GM12878 (cell line): ENCODE measurements around the gene STAT4. TPM values are rescaled to one million over a fixed set of nuclear protein-coding genes. Genes with fewer than 3 reads are reported as not detected.

ENCODE experiments used
- ATAC-seq: fragments of 200-7000 bp; cut with Tn5 transposase; 3 replicates; pipeline ENCODE4 v1.9.1; 2020; ENCODE audit warnings: mild to moderate bottlenecking, moderate library complexity
- BruUV-seq: library from RNA; stranded (reverse); fragments of 400-500 nt; replicated peaks from 2 replicates; lab custom pipeline; 2021; lab: Mats Ljungman, UMichigan
- CTCF ChIA-PET: fragments of 300-600 bp; sonication (Branson Sonifier 250); formaldehyde crosslinking; extraction: SDS; loops from one replicate; lab custom pipeline; 2021; ENCODE audit warnings: inconsistent platforms; lab: Yijun Ruan, JAX
- POLR2A ChIA-PET: fragments of 350-600 bp; formaldehyde crosslinking; extraction: SDS; loops from one replicate; lab custom pipeline; 2021; ENCODE audit warnings: inconsistent platforms; lab: Charles Lee
- RAD21 ChIA-PET: fragments of 300-600 bp; sonication (Branson Sonifier 250); formaldehyde crosslinking; loops from one replicate; lab custom pipeline; 2023; ENCODE audit warnings: antibody characterized with exemption; ENCODE audit not compliant: unreplicated experiment; lab: Charles Lee
- SMC1A ChIA-PET: fragments of 300-600 bp; sonication (Branson Sonifier 250); formaldehyde crosslinking; loops from one replicate; lab custom pipeline; 2023; ENCODE audit not compliant: unreplicated experiment, uncharacterized antibody; lab: Charles Lee
- DNase-seq: peaks from one replicate; pipeline ENCODE4 v3.0.0-alpha.2; 2011; ENCODE audit warnings: low read depth, low spot score
- FAIRE-seq: peaks from 3 replicates; lab custom pipeline; 2011; peaks lifted over from hg19 to GRCh38; lab: Jason Lieb, UNC
- H2AFZ ChIP-seq: 2 replicates; pipeline ENCODE4 v1.6.0; 2011; ENCODE audit warnings: low read depth, low read length, control low read depth; ENCODE audit not compliant: control insufficient read depth
- H3K27ac ChIP-seq: 2 replicates; pipeline ENCODE4 v1.5.1; 2011; ENCODE audit warnings: control low read depth; ENCODE audit not compliant: control insufficient read depth, insufficient read depth
- H3K27me3 ChIP-seq, 2 experiments: replicated peaks in 1 of 2; 2 replicates each; pipeline versions ENCODE4 v1.6.0 to v1.6.1; 2011; ENCODE audit warnings: low read length in 1 of 2; ENCODE audit not compliant: control insufficient read depth in 2 of 2, insufficient read depth in 2 of 2
- H3K36me3 ChIP-seq, 2 experiments: 2 replicates each; pipeline ENCODE4 v1.5.1; 2011; ENCODE audit warnings: low read length in 1 of 2; ENCODE audit not compliant: control insufficient read depth in 2 of 2, insufficient read depth in 2 of 2
- H3K4me1 ChIP-seq: 2 replicates; pipeline ENCODE4 v1.6.1; 2011; ENCODE audit warnings: mild to moderate bottlenecking, low read length, moderate library complexity, mixed read lengths; ENCODE audit not compliant: control insufficient read depth, insufficient read depth
- H3K4me2 ChIP-seq: 2 replicates; pipeline ENCODE4 v1.6.0; 2011; ENCODE audit warnings: control low read depth; ENCODE audit not compliant: control insufficient read depth, insufficient read depth
- H3K4me3 ChIP-seq: fragments of 200-600 bp; sonication (generic); 2 replicates; pipeline ENCODE4 v1.5.1; 2016
- H3K79me2 ChIP-seq: 2 replicates; pipeline ENCODE4 v1.6.0; 2011; ENCODE audit warnings: low read length; ENCODE audit not compliant: control insufficient read depth, insufficient read depth
- H3K9ac ChIP-seq: 2 replicates; pipeline ENCODE4 v1.8.0; 2011; ENCODE audit warnings: low read length, control low read depth, mixed read lengths; ENCODE audit not compliant: control insufficient read depth, insufficient read depth
- H3K9me3 ChIP-seq: replicated peaks from 3 replicates; pipeline ENCODE4 v1.5.1; 2011; ENCODE audit warnings: mild to moderate bottlenecking, low read length; ENCODE audit not compliant: control insufficient read depth, insufficient read depth
- H4K20me1 ChIP-seq: 2 replicates; pipeline ENCODE4 v1.6.0; 2011; ENCODE audit not compliant: control insufficient read depth, insufficient read depth
- BCL11A ChIP-seq: IDR thresholded peaks from 2 replicates; pipeline ENCODE4 v1.6.1; 2011; ENCODE audit warnings: low read depth, low read length
- HSF1 ChIP-seq: fragments of 150-350 bp; IDR thresholded peaks from 2 replicates; pipeline ENCODE4 v1.6.1; 2014; ENCODE audit warnings: mild to moderate bottlenecking, low read depth, low read length
- JUND ChIP-seq: IDR thresholded peaks from 2 replicates; pipeline ENCODE4 v1.6.1; 2012; ENCODE audit warnings: low read depth, mild to moderate bottlenecking, low read length, improper control_type of control experiment, moderate library complexity
- NFYB ChIP-seq: IDR thresholded peaks from 2 replicates; pipeline ENCODE4 v1.6.1; 2011; ENCODE audit warnings: low read depth, mild to moderate bottlenecking, low read length, improper control_type of control experiment, moderate library complexity; ENCODE audit not compliant: insufficient read depth
- PAX8 ChIP-seq: fragments of 450-650 bp; IDR thresholded peaks from 2 replicates; pipeline ENCODE4 v1.6.1; 2017; ENCODE audit warnings: mild to moderate bottlenecking, moderate library complexity
- POLR2AphosphoS2 ChIP-seq: IDR thresholded peaks from 2 replicates; pipeline ENCODE4 v1.6.1; 2011; ENCODE audit warnings: low read depth, mild to moderate bottlenecking, low read length, improper control_type of control experiment, moderate library complexity
- RELA ChIP-seq: fragments of 450-650 bp; IDR thresholded peaks from 2 replicates; pipeline ENCODE4 v1.8.0; 2014; ENCODE audit warnings: borderline replicate concordance; ENCODE audit not compliant: partially characterized antibody
- SUPT20H ChIP-seq: IDR thresholded peaks from 2 replicates; pipeline ENCODE4 v1.6.1; 2011; ENCODE audit warnings: low read depth, mild to moderate bottlenecking, low read length, moderate library complexity, borderline replicate concordance; ENCODE audit not compliant: control insufficient read depth
- TBL1XR1 ChIP-seq: IDR thresholded peaks from 2 replicates; pipeline ENCODE4 v1.6.1; 2012; ENCODE audit warnings: low read depth, low read length, improper control_type of control experiment
- ZNF24 ChIP-seq: fragments of 450-650 bp; IDR thresholded peaks from 2 replicates; pipeline ENCODE4 v1.6.1; 2017; ENCODE audit warnings: antibody characterized with exemption, mild to moderate bottlenecking
- ZNF592 ChIP-seq: fragments of 450-650 bp; IDR thresholded peaks from 2 replicates; pipeline ENCODE4 v1.6.1; 2017; ENCODE audit warnings: mild to moderate bottlenecking, moderate library complexity
- WGBS: methylation state at CpG from one replicate; pipeline ENCODE4 v1.1.6; 2016; ENCODE audit warnings: low lambda C conversion rate; ENCODE audit not compliant: insufficient replicate concordance, insufficient coverage; ENCODE audit errors: missing lambda C conversion rate; 5-methylcytosine and 5-hydroxymethylcytosine counted together
- in situ Hi-C: fragments of 300-500 bp; cut with MboI; formaldehyde crosslinking; loops from 9 replicates; pipeline ENCODE4 v1.14.3; 2018; ENCODE audit warnings: mixed read lengths
- intact Hi-C: fragments of 100-400 bp; cut with micrococcal nuclease; formaldehyde crosslinking; loops from one replicate; pipeline ENCODE4 v1.14.2; 2022; ENCODE audit not compliant: unreplicated experiment
- polyA plus RNA-seq, 11 experiments: library from polyadenylated mRNA; depleted of rRNA in 4 of 11; unstranded in 6 of 11; stranded (reverse) in 5 of 11; fragments of >200 nt; fragmentation: Nextera tagmentation in 4 of 11; fragmentation: Illumina TruSeq in 1 of 11; extraction: Ambion mirVana in 4 of 11; extraction: Trizol in 1 of 11; gene quantifications; 1 replicate in 1 of 11; 2 replicates in 10 of 11; pipeline versions ENCODE4 v1.2.1 to v1.2.3, GENCODE V29; 2011 to 2016; ENCODE audit warnings: inconsistent platforms in 2 of 11, missing spikeins in 2 of 11, low read depth in 1 of 11
- total RNA-seq, 4 experiments: library from RNA; depleted of rRNA in 3 of 4; stranded (reverse); fragments of >200 nt in 3 of 4; fragmentation: Illumina TruSeq in 1 of 4; extraction: Trizol in 1 of 4; gene quantifications; 2 replicates each; pipeline versions ENCODE4 v1.2.1 to v1.2.3, GENCODE V29; 2013 to 2021
- TF ChIP-seq, protein P1 (sequence below): fragments of 450-650 bp; formaldehyde crosslinking; IDR thresholded peaks from 2 replicates; pipeline ENCODE4 v1.4.0; 2020; ENCODE audit warnings: mild to moderate bottlenecking, moderate library complexity
- TF ChIP-seq, protein P2 (sequence below): fragments of 450-650 bp; IDR thresholded peaks from 2 replicates; pipeline ENCODE4 v1.6.1; 2016; ENCODE audit warnings: mild to moderate bottlenecking

Gene STAT4
- total and polyA plus RNA-seq, 10 of the 15 experiments (the other 5 are each of a cell fraction or from before 2014, with no cell fraction given) = 3.1 to 9.3 (median 7.1) TPM

DNA sequence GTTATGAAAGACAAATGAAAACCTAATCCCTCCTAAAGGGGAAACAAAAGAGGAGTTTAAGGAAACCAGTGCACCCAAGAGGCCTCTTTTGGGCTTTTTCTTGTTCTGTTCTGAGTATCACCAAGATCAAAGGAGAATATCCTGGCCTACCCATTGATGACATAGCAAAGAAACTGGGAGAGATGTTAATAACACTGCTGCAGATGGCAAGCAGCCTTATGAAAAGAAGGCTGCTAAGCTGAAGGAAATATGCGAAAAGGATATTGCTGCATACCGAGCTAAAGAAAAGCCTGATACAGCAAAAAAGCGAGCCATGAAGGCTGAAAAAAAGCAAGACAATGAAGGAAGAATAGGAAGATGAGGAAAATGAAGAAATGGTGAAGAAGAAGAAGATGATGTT, 23.6 kb upstream of the STAT4 start:
- Histone ChIP-seq H3K79me2 (no peaks in the 10 kb centered on the region), H3K9me3 (no peaks in the 10 kb centered on the region), H3K9ac (no peak overlapping the region), H3K36me3 (no peaks in the 10 kb centered on the region), H3K4me1 (peaks cover 14% of the 10 kb centered on the region; the same call in 1 of the 2 replicates), H3K27ac (no peak overlapping the region), H4K20me1 (no peaks in the 10 kb centered on the region), H2AFZ (no peak overlapping the region), H3K4me3 (no peak overlapping the region), H3K4me2 (no peak overlapping the region), H3K27me3 (no peaks in the 10 kb centered on the region)
- ChIA-PET CTCF (interaction anchor here (1.5 to 4.1 kb wide), 3 partner anchors 9 to 122 kb away, joined by 7 to 19 read pairs (median 18); no protein-coding TSS in a partner anchor), POLR2A (no interaction called here), RAD21 (interaction anchor here (1.0 to 1.8 kb wide), 2 partner anchors 8 to 121 kb away, joined by 3 to 5 read pairs; no protein-coding TSS in a partner anchor), SMC1A (interaction anchor here (0.7 to 2.0 kb wide), 2 partner anchors 19 to 122 kb away, joined by 3 to 9 read pairs; no protein-coding TSS in a partner anchor)
- FAIRE-seq = no peak
- intact Hi-C loops = no loop called here
- ATAC-seq = no peak
- in situ Hi-C loops = loop anchor here (5.0 kb wide), 1 partner anchor 348 kb away; no protein-coding TSS in a partner anchor
- 62% methylated on average over 3 of the region's 3 CpGs for WGBS
- BruUV-seq = no TSS peak
- no peak for DNase-seq
- TF ChIP-seq NFYB (no peak), POLR2AphosphoS2 (no peak), RELA (no peak), PAX8 (no peak), BCL11A (no peak), TBL1XR1 (no peak), ZNF24 (no peak), HSF1 (no peak), ZNF592 (no peak), SUPT20H (no peak), JUND (no peak)
- TF ChIP-seq, protein P1, sequence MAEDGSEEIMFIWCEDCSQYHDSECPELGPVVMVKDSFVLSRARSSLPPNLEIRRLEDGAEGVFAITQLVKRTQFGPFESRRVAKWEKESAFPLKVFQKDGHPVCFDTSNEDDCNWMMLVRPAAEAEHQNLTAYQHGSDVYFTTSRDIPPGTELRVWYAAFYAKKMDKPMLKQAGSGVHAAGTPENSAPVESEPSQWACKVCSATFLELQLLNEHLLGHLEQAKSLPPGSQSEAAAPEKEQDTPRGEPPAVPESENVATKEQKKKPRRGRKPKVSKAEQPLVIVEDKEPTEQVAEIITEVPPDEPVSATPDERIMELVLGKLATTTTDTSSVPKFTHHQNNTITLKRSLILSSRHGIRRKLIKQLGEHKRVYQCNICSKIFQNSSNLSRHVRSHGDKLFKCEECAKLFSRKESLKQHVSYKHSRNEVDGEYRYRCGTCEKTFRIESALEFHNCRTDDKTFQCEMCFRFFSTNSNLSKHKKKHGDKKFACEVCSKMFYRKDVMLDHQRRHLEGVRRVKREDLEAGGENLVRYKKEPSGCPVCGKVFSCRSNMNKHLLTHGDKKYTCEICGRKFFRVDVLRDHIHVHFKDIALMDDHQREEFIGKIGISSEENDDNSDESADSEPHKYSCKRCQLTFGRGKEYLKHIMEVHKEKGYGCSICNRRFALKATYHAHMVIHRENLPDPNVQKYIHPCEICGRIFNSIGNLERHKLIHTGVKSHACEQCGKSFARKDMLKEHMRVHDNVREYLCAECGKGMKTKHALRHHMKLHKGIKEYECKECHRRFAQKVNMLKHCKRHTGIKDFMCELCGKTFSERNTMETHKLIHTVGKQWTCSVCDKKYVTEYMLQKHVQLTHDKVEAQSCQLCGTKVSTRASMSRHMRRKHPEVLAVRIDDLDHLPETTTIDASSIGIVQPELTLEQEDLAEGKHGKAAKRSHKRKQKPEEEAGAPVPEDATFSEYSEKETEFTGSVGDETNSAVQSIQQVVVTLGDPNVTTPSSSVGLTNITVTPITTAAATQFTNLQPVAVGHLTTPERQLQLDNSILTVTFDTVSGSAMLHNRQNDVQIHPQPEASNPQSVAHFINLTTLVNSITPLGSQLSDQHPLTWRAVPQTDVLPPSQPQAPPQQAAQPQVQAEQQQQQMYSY (CRISPR knock-in tag) = no peak
- TF ChIP-seq, protein P2, sequence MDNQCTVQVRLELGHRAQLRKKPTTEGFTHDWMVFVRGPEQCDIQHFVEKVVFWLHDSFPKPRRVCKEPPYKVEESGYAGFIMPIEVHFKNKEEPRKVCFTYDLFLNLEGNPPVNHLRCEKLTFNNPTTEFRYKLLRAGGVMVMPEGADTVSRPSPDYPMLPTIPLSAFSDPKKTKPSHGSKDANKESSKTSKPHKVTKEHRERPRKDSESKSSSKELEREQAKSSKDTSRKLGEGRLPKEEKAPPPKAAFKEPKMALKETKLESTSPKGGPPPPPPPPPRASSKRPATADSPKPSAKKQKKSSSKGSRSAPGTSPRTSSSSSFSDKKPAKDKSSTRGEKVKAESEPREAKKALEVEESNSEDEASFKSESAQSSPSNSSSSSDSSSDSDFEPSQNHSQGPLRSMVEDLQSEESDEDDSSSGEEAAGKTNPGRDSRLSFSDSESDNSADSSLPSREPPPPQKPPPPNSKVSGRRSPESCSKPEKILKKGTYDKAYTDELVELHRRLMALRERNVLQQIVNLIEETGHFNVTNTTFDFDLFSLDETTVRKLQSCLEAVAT = no peak
